Neuron (in vitro differentiated cells): ENCODE results near the gene RIPOR1.

ENCODE experiments used
- H2AFZ ChIP-seq: one replicate; pipeline ENCODE4 v1.6.1; 2013; ENCODE audit warnings: low read depth, mild to moderate bottlenecking, inconsistent platforms, low read length, moderate library complexity
- H3K27me3 ChIP-seq: one replicate; pipeline ENCODE4 v1.6.1; 2013; ENCODE audit warnings: low read length; ENCODE audit not compliant: insufficient read depth
- H3K36me3 ChIP-seq: one replicate; pipeline ENCODE4 v1.6.1; 2013; ENCODE audit warnings: low read length; ENCODE audit not compliant: insufficient read depth
- H3K4me1 ChIP-seq: one replicate; pipeline ENCODE4 v1.6.1; 2013; ENCODE audit warnings: low read length; ENCODE audit not compliant: insufficient read depth
- H3K4me3 ChIP-seq: 2 replicates; pipeline ENCODE4 v1.5.1; 2013; ENCODE audit warnings: mild to moderate bottlenecking, low read length, moderate library complexity
- H3K9me3 ChIP-seq: one replicate; pipeline ENCODE4 v1.6.1; 2013; ENCODE audit warnings: low read length

Gene RIPOR1

GRCh38 chr16:67594256-67594915, 65.8 kb downstream of the RIPOR1 start:
- no peaks in the 10 kb centered on the region for H3K27me3 ChIP-seq
- H3K36me3 ChIP-seq = peaks cover 22% of the 10 kb centered on the region
- no peaks in the 10 kb centered on the region for H3K9me3 ChIP-seq
- H2AFZ ChIP-seq = no peak overlapping the region
- H3K4me3 ChIP-seq = no peak overlapping the region
- peaks cover 3% of the 10 kb centered on the region for H3K4me1 ChIP-seq

- H3K27me3 ChIP-seq = no peaks in the 10 kb centered on the region
- peaks cover 3% of the 10 kb centered on the region for H3K4me1 ChIP-seq
- no peak overlapping the region for H3K4me3 ChIP-seq
- H3K9me3 ChIP-seq = no peaks in the 10 kb centered on the region
- no peak overlapping the region for H2AFZ ChIP-seq
- peaks cover 17% of the 10 kb centered on the region for H3K36me3 ChIP-seq
These were observed 66.3 kb downstream of the RIPOR1 start for GRCh38 chr16:67594956-67595355.
